Lower leg skin (tissue), 3 donors: Measurements from ENCODE around the gene PODNL1.

Source experiments
- POLR2A ChIP-seq, 2 donors: fragments of 450-650 bp; IDR thresholded peaks; one replicate each; pipeline ENCODE4 v1.6.1; 2016 to 2017; ENCODE audit warnings: antibody characterized with exemption in 2 of 2, mild to moderate bottlenecking in 1 of 2, moderate library complexity in 1 of 2
- TF ChIP-seq, protein P1 (sequence below), 3 donors: fragments of 450-650 bp; IDR thresholded peaks; one replicate each; pipeline ENCODE4 v1.5.1; 2016; ENCODE audit warnings: antibody characterized with exemption in 3 of 3, mild to moderate bottlenecking in 3 of 3, moderate library complexity in 2 of 3

DNA sequence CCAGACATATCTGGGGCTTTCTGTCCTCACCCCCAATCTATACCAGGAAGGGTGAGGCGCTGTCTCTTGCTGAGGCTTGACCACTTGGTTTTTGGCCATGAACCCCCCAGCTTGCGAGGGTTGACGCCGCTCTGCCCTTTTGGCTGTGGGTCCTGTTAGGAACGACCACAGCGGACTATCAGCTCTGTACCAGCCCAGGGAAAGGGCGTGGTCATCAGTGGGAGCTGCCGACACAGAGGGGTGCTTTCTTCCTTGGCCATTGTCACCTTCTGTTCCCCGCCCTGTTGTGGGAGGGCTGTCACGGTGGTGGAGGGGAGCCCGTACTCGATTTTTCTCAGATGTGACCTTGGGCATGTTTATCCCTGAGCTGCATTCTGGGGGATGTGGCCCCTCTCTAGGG, 19.8 kb upstream of the PODNL1 start:
- TF ChIP-seq, protein P1, sequence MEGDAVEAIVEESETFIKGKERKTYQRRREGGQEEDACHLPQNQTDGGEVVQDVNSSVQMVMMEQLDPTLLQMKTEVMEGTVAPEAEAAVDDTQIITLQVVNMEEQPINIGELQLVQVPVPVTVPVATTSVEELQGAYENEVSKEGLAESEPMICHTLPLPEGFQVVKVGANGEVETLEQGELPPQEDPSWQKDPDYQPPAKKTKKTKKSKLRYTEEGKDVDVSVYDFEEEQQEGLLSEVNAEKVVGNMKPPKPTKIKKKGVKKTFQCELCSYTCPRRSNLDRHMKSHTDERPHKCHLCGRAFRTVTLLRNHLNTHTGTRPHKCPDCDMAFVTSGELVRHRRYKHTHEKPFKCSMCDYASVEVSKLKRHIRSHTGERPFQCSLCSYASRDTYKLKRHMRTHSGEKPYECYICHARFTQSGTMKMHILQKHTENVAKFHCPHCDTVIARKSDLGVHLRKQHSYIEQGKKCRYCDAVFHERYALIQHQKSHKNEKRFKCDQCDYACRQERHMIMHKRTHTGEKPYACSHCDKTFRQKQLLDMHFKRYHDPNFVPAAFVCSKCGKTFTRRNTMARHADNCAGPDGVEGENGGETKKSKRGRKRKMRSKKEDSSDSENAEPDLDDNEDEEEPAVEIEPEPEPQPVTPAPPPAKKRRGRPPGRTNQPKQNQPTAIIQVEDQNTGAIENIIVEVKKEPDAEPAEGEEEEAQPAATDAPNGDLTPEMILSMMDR (IDR thresholded peaks at IDR 0.05): no peak
- TF ChIP-seq POLR2A (IDR thresholded peaks at IDR 0.05): no peak
